Keratinocyte (primary cell): Measurements from ENCODE around the gene IFNA7. TPM values are rescaled to one million over a fixed set of nuclear protein-coding genes. Genes with fewer than 3 reads are reported as not detected.
"Not testable (repeated sequence)": the region's sequence is repeated elsewhere in the genome, so short reads cannot be mapped to it uniquely, and the experiment has no call there.

ENCODE experiments used
- DNase-seq: peaks from one replicate; pipeline ENCODE4 v3.0.0-alpha.2; 2011; ENCODE audit warnings: low read depth, missing footprints, low spot score
- FAIRE-seq: peaks from 2 replicates; lab custom pipeline; 2011; peaks lifted over from hg19 to GRCh38; lab: Jason Lieb, UNC
- H2AFZ ChIP-seq: 2 replicates; pipeline ENCODE4 v1.6.0; 2012; ENCODE audit warnings: low read length, control low read depth, inconsistent platforms; ENCODE audit not compliant: control insufficient read depth
- H3K27ac ChIP-seq: 2 replicates; pipeline ENCODE4 v1.5.1; 2011; ENCODE audit warnings: low read length; ENCODE audit not compliant: control insufficient read depth, insufficient read depth
- H3K27me3 ChIP-seq: 3 replicates; pipeline ENCODE4 v1.6.0; 2011; ENCODE audit warnings: low read length; ENCODE audit not compliant: control insufficient read depth, insufficient read depth; ENCODE audit errors: extremely low read depth
- H3K36me3 ChIP-seq, 2 experiments: 2 replicates in 1 of 2; 3 replicates in 1 of 2; pipeline ENCODE4 v1.5.1; 2011; ENCODE audit warnings: low read length in 2 of 2, mild to moderate bottlenecking in 1 of 2; ENCODE audit not compliant: control insufficient read depth in 2 of 2, insufficient read depth in 2 of 2; ENCODE audit errors: extremely low read depth in 1 of 2
- H3K4me1 ChIP-seq: 3 replicates; pipeline ENCODE4 v1.5.1; 2011; ENCODE audit warnings: low read length; ENCODE audit not compliant: control insufficient read depth, insufficient read depth; ENCODE audit errors: extremely low read depth
- H3K4me2 ChIP-seq: 3 replicates; pipeline ENCODE4 v1.6.0; 2011; ENCODE audit warnings: low read depth, low read length; ENCODE audit not compliant: control insufficient read depth, insufficient read depth; ENCODE audit errors: extremely low read depth
- H3K4me3 ChIP-seq, 3 experiments: fragments of 200-600 bp in 1 of 3; sonication (generic) in 1 of 3; 2 replicates in 2 of 3; 3 replicates in 1 of 3; pipeline ENCODE4 v1.5.1; 2011 to 2016; ENCODE audit warnings: low read length in 3 of 3, mild to moderate bottlenecking in 3 of 3, control low read depth in 2 of 3, inconsistent platforms in 1 of 3, low read depth in 1 of 3, mixed read lengths in 1 of 3, mixed run types in 1 of 3, moderate library complexity in 1 of 3; ENCODE audit not compliant: control insufficient read depth in 2 of 3, insufficient read depth in 2 of 3; ENCODE audit errors: extremely low read depth in 1 of 3
- H3K79me2 ChIP-seq: 2 replicates; pipeline ENCODE4 v1.6.0; 2012; ENCODE audit warnings: low read length; ENCODE audit not compliant: control insufficient read depth, insufficient read depth
- H3K9ac ChIP-seq: 3 replicates; pipeline ENCODE4 v1.6.0; 2011; ENCODE audit warnings: low read length; ENCODE audit not compliant: control insufficient read depth, insufficient read depth; ENCODE audit errors: extremely low read depth
- H3K9me1 ChIP-seq: 3 replicates; pipeline ENCODE4 v1.6.0; 2011; ENCODE audit warnings: low read length; ENCODE audit not compliant: control insufficient read depth, insufficient read depth; ENCODE audit errors: extremely low read depth
- H3K9me3 ChIP-seq: 2 replicates; pipeline ENCODE4 v1.5.1; 2012; ENCODE audit warnings: low read depth, low read length; ENCODE audit not compliant: control insufficient read depth
- H4K20me1 ChIP-seq: 3 replicates; pipeline ENCODE4 v1.6.0; 2011; ENCODE audit warnings: low read length; ENCODE audit not compliant: control insufficient read depth, insufficient read depth; ENCODE audit errors: extremely low read depth
- EZH2 ChIP-seq: IDR thresholded peaks from one replicate; pipeline ENCODE4 v1.6.1; 2012; ENCODE audit warnings: inconsistent platforms, mild to moderate bottlenecking, low read length, moderate library complexity
- dilution Hi-C: fragments of 300-500 bp; cut with MboI; formaldehyde crosslinking; loops from one replicate; pipeline ENCODE4 v1.7.0; 2020; ENCODE audit warnings: low sequenced_read_pairs; ENCODE audit not compliant: extremely low pct_ligation_motif_present
- polyA plus RNA-seq, 5 experiments: library from polyadenylated mRNA; depleted of rRNA in 3 of 5; stranded (reverse) in 3 of 5; stranded (forward) in 1 of 5; unstranded in 1 of 5; fragments of >200 nt; gene quantifications; 1 replicate in 1 of 5; 2 replicates in 3 of 5; 3 replicates in 1 of 5; pipeline versions ENCODE4 v1.2.1 to v1.2.3, GENCODE V29; 2011 to 2012; ENCODE audit warnings: missing spikeins in 2 of 5, low read depth in 1 of 5, low replicate concordance in 1 of 5
- TF ChIP-seq, protein P1 (sequence below), 3 experiments: IDR thresholded peaks in 1 of 3; conservative IDR thresholded peaks in 1 of 3; optimal IDR thresholded peaks in 1 of 3; 2 replicates in 2 of 3; 3 replicates in 1 of 3; pipeline versions ENCODE3 to v1.5.1; 2011; ENCODE audit warnings: low read length in 3 of 3, mild to moderate bottlenecking in 3 of 3, moderate library complexity in 2 of 3, control low read depth in 1 of 3, inconsistent platforms in 1 of 3; ENCODE audit not compliant: insufficient read depth in 2 of 3; ENCODE audit errors: extremely low read depth in 1 of 3

IFNA7 gene
- polyA plus RNA-seq, 1 donor (not counting 4 experiments of a cell fraction or from before 2014, with no cell fraction given) = not detected

DNA sequence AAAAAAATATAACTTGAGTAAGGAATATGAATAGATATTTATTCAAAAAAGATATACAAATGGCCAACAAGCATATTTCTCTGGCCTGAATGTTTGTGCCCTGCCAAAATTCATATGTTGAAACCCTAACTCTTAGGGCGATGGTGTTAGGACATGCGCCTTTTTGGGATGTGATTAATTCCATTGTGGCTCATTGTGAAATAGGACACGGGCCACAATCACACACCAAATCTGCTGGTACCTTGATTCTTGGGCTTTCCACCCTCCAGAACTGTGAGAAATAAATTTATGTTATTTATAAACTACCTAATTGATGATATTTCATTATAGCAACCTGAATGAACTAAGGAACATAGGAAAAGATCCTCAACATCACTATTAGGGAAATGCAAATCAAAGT, 29.8 kb downstream of the IFNA7 start:
- H4K20me1 ChIP-seq = no peaks in the 10 kb centered on the region
- H3K4me1 ChIP-seq = no peaks in the 10 kb centered on the region
- no peaks in the 10 kb centered on the region for H3K36me3 ChIP-seq
- no peaks in the 10 kb centered on the region for H3K9me3 ChIP-seq
- no peak overlapping the region for H3K4me2 ChIP-seq
- DNase-seq = no peak
- H3K27ac ChIP-seq = no peak overlapping the region
- H2AFZ ChIP-seq = no peak overlapping the region
- H3K9ac ChIP-seq = no peak overlapping the region
- TF ChIP-seq, protein P1, sequence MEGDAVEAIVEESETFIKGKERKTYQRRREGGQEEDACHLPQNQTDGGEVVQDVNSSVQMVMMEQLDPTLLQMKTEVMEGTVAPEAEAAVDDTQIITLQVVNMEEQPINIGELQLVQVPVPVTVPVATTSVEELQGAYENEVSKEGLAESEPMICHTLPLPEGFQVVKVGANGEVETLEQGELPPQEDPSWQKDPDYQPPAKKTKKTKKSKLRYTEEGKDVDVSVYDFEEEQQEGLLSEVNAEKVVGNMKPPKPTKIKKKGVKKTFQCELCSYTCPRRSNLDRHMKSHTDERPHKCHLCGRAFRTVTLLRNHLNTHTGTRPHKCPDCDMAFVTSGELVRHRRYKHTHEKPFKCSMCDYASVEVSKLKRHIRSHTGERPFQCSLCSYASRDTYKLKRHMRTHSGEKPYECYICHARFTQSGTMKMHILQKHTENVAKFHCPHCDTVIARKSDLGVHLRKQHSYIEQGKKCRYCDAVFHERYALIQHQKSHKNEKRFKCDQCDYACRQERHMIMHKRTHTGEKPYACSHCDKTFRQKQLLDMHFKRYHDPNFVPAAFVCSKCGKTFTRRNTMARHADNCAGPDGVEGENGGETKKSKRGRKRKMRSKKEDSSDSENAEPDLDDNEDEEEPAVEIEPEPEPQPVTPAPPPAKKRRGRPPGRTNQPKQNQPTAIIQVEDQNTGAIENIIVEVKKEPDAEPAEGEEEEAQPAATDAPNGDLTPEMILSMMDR (optimal IDR thresholded peaks at IDR 0.05 in 1 of 3, IDR thresholded peaks at IDR 0.05 in 1 of 3, conservative IDR thresholded peaks at IDR 0.05 in 1 of 3; ENCODE audit: extremely low read depth in 1 of 3, insufficient read depth in 2 of 3, low read length in 3 of 3) = no peak
- TF ChIP-seq EZH2 = no peak
- FAIRE-seq = no peak
- no peaks in the 10 kb centered on the region for H3K79me2 ChIP-seq
- H3K4me3 ChIP-seq = no peak overlapping the region
- no peaks in the 10 kb centered on the region for H3K9me1 ChIP-seq
- H3K27me3 ChIP-seq = peaks cover 9% of the 10 kb centered on the region
- dilution Hi-C loops = no loop called here

DNA sequence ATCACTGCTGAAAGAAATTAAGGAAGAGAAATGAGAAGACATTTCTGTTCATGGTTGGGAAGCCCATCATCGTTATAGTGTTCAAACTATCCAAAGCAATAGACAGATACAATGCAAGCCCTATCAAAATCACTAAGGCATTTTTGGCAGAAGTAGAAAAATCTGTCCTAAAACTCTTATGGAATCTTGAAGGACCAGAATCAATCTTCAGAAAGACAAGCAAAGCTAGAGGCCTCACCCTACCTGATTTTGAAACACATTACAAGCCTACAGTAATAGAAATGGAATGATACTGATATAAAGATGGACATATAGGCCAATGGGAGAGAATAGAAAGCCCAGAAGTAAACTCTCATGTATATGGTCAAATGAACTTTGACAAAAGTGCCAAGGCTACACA, 30.7 kb downstream of the IFNA7 start:
- dilution Hi-C loops = no loop called here
- no peaks in the 10 kb centered on the region for H3K36me3 ChIP-seq
- no peak overlapping the region for H3K4me2 ChIP-seq
- TF ChIP-seq, protein P1 (optimal IDR thresholded peaks at IDR 0.05 in 1 of 3, IDR thresholded peaks at IDR 0.05 in 1 of 3, conservative IDR thresholded peaks at IDR 0.05 in 1 of 3; ENCODE audit: extremely low read depth in 1 of 3, insufficient read depth in 2 of 3, low read length in 3 of 3) = no peak
- no peak for TF ChIP-seq EZH2
- no peaks in the 10 kb centered on the region for H3K4me1 ChIP-seq
- no peak overlapping the region for H3K9ac ChIP-seq
- H4K20me1 ChIP-seq = no peaks in the 10 kb centered on the region
- no peak overlapping the region for H2AFZ ChIP-seq
- no peak for DNase-seq
- H3K9me1 ChIP-seq = no peaks in the 10 kb centered on the region
- no peak overlapping the region for H3K4me3 ChIP-seq
- no peaks in the 10 kb centered on the region for H3K79me2 ChIP-seq
- no peaks in the 10 kb centered on the region for H3K9me3 ChIP-seq
- no peak overlapping the region for H3K27ac ChIP-seq
- FAIRE-seq = no peak
- H3K27me3 ChIP-seq = peaks cover 4% of the 10 kb centered on the region

DNA sequence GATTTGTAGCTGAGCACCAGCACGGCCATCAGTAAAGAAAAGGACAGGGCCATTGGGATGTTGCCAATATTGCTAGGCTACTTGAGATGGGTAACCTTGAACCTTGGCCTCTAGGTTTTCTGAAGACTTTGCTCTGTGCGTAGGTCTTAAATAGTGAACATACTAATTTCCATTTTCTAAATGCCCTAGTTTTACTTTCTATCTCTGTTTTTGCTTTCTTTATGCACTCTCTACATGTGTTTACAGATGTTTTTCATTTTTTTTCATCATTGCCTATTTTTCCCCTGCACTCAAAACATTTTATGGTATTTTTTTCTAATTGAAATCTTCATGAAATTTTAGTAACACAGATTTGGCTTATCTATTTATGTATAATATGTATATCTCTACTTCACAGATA, 35.4 kb downstream of the IFNA7 start, which contains the start of gene IFNA21:
TSS of gene IFNA21 (minus strand) at position 101 of the 400 bp plus-strand sequence. CDS start at position 53, 48 bp downstream.
- dilution Hi-C loops, DNase-seq, H3K27ac ChIP-seq, H3K27me3 ChIP-seq, H3K4me1 ChIP-seq, H3K4me2 ChIP-seq, H3K79me2 ChIP-seq, H3K9me3 ChIP-seq, H2AFZ ChIP-seq, H4K20me1 ChIP-seq, FAIRE-seq, H3K9ac ChIP-seq, H3K9me1 ChIP-seq, H3K4me3 ChIP-seq, H3K36me3 ChIP-seq: not testable (repeated sequence)
